Activated CD4-positive, alpha-beta T cell treated with anti-CD3 and anti-CD28 coated beads for 24 hours (primary cell): ENCODE data around the gene SHROOM2.
"Not testable (repeated sequence)": the region's sequence is repeated elsewhere in the genome, so short reads cannot be mapped to it uniquely, and the experiment has no call there.

ENCODE experiments used
- DNase-seq, 2 donors: peaks; one replicate each; pipeline ENCODE4 v3.0.0-alpha.2; 2020; ENCODE audit warnings: low read depth in 2 of 2

SHROOM2 gene

DNA sequence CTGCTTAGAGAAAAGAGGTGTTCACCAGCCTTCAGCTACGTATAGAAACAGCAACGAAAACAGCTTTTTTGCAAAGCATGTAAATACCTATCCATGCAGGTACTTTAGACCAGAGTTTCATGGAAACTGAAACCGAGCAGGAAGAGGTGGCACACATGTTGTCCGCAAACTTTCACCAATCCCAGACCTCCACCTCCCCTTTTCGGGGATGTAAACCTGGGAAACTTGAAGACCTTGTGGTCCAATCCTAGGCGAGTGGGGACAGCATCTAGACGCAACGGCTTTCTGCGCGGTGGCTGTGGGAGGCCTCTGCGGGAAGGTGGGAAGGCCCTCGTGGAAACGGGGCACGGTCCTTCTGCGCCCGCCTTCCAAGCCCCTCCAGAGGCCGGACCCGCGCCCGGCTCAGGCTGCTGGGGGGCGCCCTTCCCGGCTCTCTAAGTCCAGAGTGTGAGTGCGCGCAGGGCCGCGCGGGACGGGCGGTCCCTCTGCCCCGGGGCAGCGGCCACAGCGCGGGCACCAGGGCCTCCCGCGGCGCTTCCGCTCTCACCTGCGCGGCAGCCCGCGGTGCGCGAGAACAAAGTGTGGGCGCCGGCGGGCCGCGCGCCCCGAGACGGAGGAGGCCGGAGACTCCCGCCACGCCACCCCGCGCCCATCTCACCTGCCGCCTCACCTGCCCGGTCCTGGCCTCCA, 830 bp upstream of the SHROOM2 start:
- no peak for DNase-seq

DNA sequence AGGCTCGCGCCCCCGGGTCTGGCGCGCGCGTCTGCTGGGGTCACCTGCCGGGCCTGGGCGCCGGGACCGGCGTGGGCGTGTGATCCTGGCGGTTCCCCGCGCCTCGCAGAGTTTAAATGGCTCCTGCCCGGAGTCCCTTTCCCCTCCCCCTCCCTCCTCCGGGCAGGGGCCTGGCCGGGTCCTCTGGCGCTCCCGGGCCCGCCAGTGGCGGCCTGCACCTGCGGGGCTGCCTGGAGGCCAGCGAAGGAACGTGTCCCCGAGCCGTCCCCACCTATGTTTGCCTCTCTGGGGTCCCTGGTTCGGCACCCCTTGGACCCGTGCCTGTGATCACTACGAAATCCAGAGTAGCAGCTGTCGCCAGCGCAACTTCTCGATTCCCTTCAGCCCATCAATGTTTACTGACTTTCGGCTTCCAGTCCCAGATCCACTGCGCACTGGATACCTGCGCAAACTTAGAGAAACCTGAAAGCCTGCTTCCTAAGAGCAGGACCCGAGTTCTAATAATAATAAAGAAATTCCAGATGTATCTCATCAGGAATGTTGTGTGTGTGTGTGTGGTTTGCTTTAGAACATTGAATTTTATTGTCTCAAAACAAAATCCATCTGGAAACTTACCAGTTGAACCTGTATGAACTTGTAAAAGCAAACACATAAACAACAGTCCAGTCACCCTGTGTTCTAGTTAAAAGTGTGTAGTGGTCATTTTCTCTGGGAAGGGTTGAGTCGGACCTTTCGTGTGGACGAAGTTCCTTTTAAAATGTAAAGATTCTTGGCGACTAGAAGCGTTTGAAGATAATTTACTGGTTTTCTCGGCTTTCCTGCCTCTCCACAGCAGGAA, 788 bp downstream of the SHROOM2 start:
- no peak for DNase-seq

DNA sequence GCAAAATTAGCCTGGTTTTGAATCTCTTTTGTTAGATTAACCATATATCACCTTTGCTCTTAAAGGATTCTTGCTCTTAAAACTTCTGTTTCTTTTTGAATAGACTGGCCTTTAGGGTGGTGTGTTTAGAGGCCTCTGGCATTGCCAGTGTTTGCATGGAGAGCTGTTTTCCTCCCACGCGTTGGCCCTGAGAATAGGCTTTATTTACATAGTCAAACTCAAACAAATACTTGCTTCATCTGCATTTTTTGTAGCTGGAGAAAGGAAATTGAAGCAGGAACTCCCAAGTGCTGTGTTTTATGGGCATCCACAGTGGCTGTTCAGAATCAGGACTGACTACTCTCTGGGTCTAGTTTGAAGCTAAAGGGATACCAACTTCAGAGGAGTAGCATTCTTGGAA, 2.7 kb downstream of the SHROOM2 start:
- no peak for DNase-seq

DNA sequence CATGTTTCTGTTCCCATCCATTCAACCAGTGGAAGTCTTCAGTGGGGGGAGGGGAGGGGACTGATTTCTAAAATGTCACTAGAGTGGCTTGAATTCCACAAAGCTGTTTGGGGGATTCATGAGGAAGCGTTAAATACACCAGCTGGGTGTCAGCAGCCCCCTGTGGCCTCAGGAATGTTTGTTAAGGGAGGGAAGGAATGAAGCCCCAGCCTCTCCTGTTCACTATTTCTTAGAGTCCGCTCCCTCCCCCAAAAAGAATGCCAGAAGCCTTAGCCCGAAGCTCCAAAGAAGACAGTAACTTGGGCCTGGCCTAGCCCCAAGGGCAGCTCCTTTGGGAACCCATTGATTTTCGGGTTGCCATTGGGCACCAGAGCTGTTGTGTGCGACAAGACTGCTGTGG, 3.3 kb downstream of the SHROOM2 start:
- no peak for DNase-seq

DNA sequence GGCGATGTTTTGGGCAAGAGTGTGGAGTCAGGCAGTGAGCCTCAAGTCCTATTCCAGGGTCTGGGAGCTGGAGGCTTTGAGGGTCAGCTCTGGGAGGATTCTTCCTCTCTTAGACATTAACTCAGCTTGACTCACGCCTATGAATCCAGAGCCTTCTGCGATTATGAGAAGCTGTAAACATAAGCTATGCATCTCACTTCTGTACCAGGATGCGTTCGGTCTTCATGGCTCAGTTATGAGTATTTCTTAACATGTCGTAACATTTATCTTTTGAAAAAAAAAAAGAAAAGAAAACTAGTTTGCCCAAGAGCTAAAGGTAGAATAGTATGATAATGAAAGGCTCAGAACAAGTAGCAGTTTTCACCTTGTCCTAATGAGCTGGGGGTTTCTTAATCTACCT, 4.6 kb downstream of the SHROOM2 start:
- DNase-seq = no peak

DNA sequence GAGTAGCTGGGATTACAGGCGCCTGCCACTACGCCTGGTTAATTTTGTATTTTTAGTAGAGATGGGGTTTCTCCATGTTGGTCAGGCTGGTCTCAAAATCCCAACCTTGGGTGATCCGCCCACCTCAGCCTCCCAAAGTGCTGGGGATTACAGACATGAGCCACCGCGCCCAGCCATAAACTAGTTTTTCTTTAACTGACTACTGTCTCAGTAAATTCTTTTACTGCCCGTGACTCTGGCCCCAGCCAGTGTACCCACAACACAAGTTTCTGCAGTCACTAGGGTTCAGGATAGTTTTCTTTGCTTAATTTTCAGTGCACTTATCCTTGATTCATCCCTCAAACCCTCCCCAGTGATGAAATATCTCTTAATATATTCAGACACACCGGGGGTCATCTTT, 8.3 kb downstream of the SHROOM2 start:
- DNase-seq = no peak

DNA sequence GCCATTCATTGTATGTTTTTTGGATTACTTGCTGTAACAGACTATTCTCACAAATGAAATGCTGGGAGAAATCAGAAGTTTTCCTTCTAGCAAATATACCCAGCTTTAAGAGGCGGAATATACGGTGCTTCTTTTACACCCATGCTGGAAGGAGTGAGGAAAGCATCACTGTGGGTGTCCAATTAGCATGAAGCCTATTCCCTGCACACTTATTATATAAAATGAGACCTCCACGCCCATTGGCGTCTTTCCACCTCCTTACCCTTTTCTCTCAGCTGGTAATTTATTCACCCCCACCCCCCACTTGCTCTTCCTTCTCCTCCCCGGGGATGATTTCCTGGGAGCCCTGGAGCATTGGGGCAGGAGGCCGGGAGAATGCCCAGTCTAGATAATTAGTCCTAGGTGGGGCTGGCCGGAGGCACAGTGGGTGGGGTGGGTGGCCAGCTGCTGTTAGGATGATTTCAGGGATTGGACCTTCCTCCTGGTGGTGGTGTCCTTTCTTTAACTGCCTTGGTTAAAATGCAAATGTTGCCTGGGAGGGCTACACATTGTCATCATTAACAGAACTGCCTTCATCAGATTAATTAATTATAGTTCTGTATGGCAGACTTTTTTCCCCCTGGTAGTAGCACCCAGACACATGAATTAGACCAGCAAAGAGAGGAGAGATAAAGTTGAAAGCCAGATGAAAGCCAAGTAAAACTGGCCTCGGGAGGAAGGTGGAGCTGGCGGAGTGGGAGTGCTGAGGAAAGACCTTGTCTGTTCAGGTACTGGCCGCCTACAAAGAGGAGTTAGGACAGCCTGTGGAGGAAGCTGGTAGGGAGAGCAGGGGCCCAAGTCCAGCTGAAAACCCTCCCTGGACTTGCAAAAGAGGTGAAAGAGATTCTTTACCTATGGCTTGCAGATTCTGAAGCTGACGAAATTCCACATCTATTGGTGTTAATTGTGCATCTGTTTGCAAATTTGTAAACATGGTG, 11.4 kb downstream of the SHROOM2 start:
- DNase-seq = no peak

DNA sequence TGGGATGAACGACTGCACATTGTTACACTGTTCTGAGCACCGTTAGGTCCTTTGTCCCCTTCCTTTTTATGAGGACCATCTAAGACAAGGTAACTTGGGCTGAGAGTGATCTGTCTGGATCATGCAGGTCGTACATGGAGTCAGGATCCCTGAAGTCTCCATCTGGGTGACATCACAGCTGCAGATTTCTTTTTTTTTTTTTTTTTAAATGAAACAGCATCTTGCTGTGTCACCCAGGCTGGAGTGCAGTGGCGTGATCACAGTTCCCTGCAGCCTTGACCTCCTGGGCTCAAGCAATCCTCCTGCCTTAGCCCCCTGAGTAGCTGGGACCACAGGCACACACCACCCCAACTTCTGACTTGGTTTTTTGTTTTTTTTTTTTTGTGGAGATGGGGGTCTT, 16.5 kb downstream of the SHROOM2 start:
- no peak for DNase-seq

DNA sequence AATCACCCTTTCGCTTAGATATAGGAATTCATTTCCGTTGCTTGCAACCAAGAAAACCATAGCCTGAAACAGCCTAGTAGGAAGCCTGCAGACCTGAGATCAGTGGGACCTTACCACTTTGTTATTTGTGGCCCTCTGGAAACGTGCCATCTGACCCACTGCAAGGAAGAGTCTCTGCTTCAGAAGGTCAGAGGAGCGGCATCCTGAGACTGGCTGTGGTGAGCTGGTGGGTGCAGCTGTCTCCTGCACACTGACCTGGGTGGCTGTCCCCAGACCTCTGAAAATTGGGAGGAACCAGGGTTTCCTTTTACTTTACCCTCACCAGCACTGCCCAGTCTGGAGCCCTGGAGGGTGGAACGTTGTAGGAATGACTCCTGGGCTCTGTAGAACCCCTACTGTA, 18.2 kb downstream of the SHROOM2 start:
- no peak for DNase-seq

DNA sequence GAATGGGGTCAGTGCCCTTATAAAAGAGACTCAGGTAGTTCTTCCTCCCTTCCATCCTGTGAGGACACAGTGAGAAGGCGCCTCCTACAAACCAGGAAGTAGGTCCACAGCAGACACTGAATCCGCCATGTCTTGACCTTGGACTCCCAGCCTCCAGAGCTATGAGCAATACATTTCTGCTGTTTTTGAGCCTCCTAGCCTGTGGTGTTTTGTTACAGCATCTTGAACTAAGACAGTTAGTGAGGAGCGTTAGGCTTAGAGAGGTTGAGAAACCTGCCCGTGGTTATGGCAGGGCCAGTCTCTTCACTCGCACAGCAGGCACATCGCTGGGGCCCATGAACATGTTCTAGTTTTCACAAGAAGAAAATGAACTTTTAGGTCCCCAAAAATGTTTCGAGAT, 19.7 kb downstream of the SHROOM2 start:
- no peak for DNase-seq

DNA sequence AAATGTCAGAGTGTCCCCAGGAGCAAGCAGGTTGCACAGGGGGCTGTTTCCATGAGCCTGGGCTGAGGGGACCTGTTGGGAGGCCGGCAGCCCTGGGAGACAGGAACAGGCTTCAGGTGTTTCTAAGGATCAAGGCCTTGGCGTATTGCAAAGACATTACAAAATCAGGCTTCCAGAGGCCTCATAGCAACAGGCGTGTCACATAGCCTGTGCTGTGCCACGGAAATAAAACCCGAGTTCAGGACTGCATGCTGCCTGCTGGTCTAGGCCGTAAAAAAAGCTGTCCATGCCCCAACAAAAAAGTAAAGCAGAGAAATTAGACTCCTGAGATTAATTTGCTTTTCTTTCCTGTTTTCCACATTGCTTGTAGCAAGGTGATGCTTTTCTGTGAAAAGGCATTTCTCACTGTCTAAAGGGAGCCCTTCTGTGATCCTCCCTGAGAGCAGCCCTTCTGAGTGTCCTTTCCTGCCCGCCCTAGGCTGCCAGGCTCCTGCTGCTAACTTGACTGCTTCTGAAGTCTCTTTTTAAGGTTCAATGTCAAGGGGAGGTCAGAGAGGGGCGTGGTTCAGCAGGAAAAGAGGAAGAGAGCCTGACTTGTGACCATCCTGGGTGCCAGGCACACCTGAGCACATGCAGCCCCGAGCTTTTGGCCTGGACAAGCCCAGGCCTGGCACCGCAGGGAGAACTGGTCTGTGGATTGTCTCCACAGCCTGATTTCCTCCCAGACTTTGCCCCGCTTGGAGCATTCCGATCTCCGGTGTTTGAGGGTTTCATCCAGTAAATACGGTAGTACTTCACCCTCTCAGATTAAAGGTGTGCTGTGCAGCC, 21.3 kb downstream of the SHROOM2 start:
- no peak for DNase-seq

DNA sequence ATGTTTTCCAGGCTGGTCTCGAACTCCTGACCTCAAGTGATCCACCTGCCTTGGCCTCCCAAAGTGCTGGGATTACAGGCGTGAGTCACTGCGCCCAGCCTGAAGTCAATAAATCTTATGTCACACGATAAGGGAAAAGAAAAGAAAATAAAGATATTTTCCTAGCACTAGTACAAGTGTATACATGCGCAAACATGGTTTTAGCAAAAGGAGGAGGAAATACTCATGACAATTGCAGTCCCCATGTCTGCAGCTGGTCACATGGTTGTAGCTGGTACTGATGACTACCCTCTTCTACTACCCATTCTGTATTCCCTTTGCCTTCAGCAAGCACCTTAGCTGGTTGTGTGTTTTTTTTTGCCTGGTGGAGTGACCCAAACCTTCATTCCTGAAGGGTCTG, 23.6 kb downstream of the SHROOM2 start:
- not testable (repeated sequence) for DNase-seq

DNA sequence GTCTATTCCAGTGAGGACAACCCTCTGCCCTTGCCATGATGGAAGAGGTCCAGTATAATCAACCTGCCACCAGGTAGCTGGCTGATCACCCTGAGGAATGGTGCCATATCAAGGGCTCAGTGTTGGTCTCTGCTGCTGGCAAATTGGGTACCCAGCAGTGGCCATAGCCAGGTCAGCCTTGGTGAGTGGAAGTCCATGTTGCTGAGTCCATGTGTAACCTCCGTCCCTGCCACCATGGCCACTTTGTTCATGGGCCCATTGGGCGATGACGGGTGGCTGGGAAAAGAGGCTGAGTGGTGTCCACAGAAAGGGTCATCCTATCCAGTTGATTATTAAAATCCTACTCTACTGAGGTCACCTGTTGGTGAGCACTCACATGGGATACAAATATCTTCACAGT, 24.9 kb downstream of the SHROOM2 start:
- not testable (repeated sequence) for DNase-seq

DNA sequence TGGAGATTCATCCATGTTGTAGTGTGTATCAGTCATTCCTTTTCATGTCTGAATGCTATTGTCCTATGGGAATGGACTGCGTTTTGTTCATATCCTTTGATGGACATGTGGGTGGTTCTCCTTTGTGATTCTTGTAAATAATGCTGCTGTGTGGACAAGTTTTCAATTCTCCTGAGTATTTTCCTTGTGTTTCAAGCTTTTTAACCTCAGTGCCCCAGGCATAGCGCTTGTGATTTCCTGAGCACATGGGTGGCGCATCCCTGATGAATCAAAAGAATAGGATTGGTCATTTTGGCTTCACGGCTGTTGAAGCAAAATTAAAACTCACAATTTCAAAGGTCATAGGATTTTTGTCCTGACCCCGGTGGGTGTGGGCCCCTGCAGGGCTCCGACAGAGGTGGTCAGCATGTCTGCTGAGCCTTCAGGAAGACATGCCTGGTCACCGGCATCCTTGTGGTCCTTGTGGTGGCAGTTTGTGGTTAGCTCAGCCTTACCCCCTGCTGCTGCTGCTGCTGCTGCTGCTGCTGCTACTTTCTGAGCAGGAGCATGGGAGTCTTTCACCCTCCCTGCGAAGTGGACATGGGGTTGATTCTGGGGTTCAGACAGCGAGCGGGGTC, 30.0 kb downstream of the SHROOM2 start:
- no peak for DNase-seq

DNA sequence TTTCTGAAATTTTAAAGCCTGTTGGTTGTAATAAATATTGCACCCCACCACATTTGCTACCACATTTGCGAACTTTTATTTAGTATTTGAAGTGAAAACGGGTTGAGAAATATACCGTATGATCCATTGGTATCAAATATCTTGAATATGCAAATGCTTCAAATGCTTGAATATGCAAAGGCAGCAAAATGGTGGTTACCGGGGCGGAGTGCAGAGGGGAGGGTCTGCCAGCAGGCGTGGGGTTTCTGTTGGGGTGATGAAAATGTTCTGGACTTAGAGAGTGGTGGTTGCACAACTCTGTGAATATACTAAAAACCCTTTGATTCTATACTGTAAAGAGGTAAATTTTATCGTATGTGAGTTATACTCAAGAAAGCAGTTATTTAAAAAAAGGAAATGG, 35.3 kb downstream of the SHROOM2 start:
- no peak for DNase-seq

DNA sequence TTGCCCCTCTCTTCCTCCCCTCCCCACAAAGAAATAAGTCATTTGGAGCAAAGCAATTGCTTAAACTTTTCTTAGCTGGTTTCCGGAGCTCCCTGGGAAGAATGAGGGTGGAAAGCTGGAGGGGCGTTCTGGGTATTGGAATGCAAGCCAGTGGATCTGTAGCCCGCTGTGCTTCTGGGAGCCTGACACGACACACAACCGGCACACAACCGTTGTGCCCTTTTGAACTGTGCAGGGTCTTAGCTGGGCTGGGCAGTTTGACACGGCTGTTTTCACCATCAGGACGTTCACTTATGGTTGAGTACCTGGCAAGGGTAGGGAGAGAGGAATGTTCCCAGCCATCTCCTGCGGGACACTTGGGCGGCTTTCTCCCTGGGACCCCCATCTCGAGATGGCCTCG, 38.3 kb downstream of the SHROOM2 start:
- DNase-seq = no peak

DNA sequence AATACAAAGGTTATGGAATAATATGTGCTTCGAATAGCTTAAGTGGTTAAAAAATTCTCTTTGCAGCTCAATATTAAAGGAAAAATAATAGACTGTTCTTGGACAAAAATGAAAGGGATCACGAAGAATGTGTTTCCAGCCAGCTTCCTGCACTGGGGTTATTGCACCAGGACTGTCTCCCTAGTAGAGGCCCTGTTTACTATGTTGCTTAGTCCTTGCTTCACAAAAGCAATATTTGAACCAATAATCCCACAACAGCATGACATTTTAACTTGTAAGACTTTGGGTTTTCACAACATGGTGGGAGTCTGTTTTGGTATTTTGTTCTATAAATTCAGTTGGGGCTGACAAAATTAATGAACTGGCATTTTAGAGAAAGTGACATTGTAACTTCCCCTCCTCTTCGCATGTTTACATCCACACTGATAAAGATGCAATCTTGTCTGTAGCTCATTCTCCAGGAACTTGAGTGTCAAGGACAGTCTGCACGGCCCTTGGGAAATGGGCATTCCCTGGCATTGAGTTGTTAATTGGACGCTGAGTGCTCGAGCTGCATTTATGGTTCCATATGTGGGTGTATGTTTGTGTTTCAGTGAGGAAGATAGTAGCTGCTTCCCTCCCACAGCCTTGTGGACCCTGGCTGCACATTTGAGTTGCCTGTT, 39.0 kb downstream of the SHROOM2 start:
- DNase-seq = no peak

DNA sequence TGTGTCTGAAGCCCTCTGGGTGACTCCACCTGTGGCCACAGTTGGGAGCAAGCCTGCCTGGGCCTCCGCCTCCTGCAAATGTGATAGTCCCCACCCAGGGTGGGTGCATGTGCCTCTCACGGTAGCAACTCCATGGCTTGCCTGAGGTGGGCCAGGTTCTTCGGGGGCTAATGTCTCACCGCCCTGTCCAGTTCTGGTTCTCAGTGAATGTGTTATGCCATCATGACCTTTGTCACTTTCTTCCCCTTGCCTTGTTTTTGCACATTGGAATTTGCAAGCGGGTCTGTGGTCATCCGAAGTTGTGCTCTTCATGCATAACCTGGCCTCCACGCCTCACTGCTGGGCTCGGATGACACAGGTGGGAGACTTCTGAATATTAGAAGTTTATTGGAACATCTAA, 39.7 kb downstream of the SHROOM2 start:
- DNase-seq = no peak

DNA sequence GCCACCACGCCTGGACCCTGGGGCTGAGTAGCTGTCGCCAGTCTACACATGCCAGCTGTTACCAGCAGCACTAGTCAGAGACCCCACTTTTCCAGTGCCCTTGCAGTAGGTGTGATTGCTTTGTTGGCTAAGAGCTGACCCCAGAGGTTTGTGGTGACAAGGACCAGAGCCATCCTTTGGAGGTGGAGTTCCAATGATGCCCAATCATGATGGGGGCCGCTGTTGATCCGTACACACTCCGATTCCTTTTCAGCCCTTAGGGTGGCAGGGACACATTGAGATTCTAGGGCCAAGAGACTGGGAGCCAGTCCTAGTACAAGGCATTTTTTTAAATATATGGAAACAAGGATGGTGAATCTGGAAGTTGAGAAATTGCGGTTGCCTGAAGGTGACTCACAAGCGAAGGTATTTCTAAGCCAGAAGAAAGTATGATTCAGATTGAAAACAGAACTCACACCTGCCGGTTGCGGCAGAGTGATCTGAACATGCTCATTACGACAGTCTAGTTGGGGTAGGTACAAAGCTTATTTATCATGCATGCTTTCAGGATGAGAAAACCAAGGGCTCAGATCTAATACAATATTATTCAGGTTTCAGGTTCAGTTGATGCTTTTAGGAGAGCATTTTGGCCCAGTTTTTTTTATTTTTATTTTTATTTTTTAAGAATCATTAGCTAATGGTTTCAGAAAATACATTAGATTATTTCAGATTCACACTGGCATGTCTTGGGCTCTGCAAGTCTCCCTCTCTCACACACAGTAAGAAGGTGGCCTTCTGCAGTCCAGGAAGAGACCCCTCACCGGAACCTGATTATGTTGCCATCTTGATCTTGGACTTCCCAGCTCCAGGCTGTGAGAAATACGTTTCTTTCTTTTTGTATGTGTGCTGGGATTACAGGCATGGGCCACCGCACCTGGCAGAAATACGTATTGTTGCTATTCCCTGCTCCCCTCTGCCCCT, 43.4 kb downstream of the SHROOM2 start:
- DNase-seq = peak in 1 of 2 donors; percentile 4
